Breast epithelium (tissue), 3 donors: ENCODE results near the gene SLC35B4.

ENCODE experiments used
- POLR2A ChIP-seq: fragments of 450-650 bp; IDR thresholded peaks from one replicate; pipeline ENCODE4 v1.6.1; 2016; ENCODE audit warnings: antibody characterized with exemption, mild to moderate bottlenecking, moderate library complexity
- POLR2AphosphoS5 ChIP-seq, 3 donors: sonication (generic); formaldehyde crosslinking; IDR thresholded peaks; one replicate each; pipeline ENCODE4 v1.6.1; 2017; ENCODE audit warnings: antibody characterized with exemption in 3 of 3
- TF ChIP-seq, protein P1 (sequence below), 3 donors: fragments of 450-650 bp; IDR thresholded peaks; one replicate each; pipeline ENCODE4 v1.5.1; 2016 to 2017; ENCODE audit warnings: antibody characterized with exemption in 3 of 3, mild to moderate bottlenecking in 3 of 3, moderate library complexity in 3 of 3

DNA sequence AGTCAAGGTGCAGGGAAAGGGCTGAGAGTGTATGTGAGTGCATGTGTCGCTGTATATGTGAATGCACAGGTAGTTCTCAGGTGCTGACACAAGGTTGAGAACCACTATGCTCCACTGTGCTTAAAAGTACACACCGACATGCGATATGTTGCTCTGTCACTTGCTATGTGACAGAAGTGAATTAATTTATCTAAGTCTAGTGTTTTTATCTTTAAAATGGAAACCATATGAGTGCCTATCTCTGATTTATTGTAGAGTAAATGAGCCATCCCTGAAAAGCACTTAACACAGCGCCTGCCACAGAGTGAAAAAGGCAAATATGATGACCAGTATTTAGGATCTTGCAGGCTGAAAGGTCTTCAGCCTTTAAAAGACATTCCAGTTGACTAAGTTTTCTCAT lies 4.9 kb downstream of the SLC35B4 start:
- TF ChIP-seq, protein P1, sequence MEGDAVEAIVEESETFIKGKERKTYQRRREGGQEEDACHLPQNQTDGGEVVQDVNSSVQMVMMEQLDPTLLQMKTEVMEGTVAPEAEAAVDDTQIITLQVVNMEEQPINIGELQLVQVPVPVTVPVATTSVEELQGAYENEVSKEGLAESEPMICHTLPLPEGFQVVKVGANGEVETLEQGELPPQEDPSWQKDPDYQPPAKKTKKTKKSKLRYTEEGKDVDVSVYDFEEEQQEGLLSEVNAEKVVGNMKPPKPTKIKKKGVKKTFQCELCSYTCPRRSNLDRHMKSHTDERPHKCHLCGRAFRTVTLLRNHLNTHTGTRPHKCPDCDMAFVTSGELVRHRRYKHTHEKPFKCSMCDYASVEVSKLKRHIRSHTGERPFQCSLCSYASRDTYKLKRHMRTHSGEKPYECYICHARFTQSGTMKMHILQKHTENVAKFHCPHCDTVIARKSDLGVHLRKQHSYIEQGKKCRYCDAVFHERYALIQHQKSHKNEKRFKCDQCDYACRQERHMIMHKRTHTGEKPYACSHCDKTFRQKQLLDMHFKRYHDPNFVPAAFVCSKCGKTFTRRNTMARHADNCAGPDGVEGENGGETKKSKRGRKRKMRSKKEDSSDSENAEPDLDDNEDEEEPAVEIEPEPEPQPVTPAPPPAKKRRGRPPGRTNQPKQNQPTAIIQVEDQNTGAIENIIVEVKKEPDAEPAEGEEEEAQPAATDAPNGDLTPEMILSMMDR (IDR thresholded peaks at IDR 0.05): no peak
- no peak for TF ChIP-seq POLR2A
- no peak for TF ChIP-seq POLR2AphosphoS5 (IDR thresholded peaks at IDR 0.05)
